H1 (cell line): Measurements from ENCODE around the gene DCTN2. TPM values are rescaled to one million over a fixed set of nuclear protein-coding genes. Genes with fewer than 3 reads are reported as not detected.

Source experiments
- CTCF ChIA-PET: fragments of 300-600 bp; sonication (Branson Sonifier 250); formaldehyde crosslinking; loops from one replicate; lab custom pipeline; 2021; ENCODE audit not compliant: partially characterized antibody; lab: Charles Lee
- POLR2A ChIA-PET: fragments of 300-600 bp; sonication (Branson Sonifier 250); formaldehyde crosslinking; loops from one replicate; lab custom pipeline; 2021; ENCODE audit warnings: inconsistent platforms; ENCODE audit not compliant: partially characterized antibody; lab: Charles Lee
- DNase-seq, 2 experiments: peaks; one replicate each; pipeline versions ENCODE4 v3.0.0 to v3.0.0-alpha.2; 2010 to 2022; ENCODE audit warnings: low spot score in 2 of 2, low read depth in 1 of 2, mixed read lengths in 1 of 2
- FAIRE-seq: peaks from 2 replicates; lab custom pipeline; 2011; peaks lifted over from hg19 to GRCh38; lab: Jason Lieb, UNC
- H2AFZ ChIP-seq: 2 replicates; pipeline ENCODE4 v1.8.1; 2012; ENCODE audit warnings: low read length, inconsistent platforms
- H2AK5ac ChIP-seq: 2 replicates; pipeline ENCODE4 v1.6.1; 2013; ENCODE audit warnings: low read depth, low read length
- H2BK120ac ChIP-seq: replicated peaks from 2 replicates; pipeline ENCODE3; 2013; ENCODE audit warnings: low read depth, low read length, inconsistent platforms
- H2BK12ac ChIP-seq: 2 replicates; pipeline ENCODE4 v1.6.1; 2013; ENCODE audit warnings: low read depth, low read length
- H2BK15ac ChIP-seq: 2 replicates; pipeline ENCODE4 v1.6.1; 2013; ENCODE audit warnings: low read length
- H2BK20ac ChIP-seq: 2 replicates; pipeline ENCODE4 v1.6.1; 2013; ENCODE audit warnings: low read length
- H2BK5ac ChIP-seq: 2 replicates; pipeline ENCODE4 v1.6.1; 2013; ENCODE audit warnings: low read depth, low read length
- H3K14ac ChIP-seq: 2 replicates; pipeline ENCODE4 v1.6.1; 2013; ENCODE audit warnings: inconsistent platforms; ENCODE audit not compliant: insufficient read length
- H3K18ac ChIP-seq: 2 replicates; pipeline ENCODE4 v1.6.1; 2013; ENCODE audit warnings: low read length; ENCODE audit errors: extremely low read depth
- H3K23ac ChIP-seq: 2 replicates; pipeline ENCODE4 v1.6.1; 2013; ENCODE audit warnings: inconsistent platforms; ENCODE audit not compliant: insufficient read length
- H3K23me2 ChIP-seq: 2 replicates; pipeline ENCODE4 v1.6.1; 2013; ENCODE audit warnings: low read depth, low read length
- H3K27ac ChIP-seq: 2 replicates; pipeline ENCODE4 v1.6.1; 2011; ENCODE audit warnings: low read depth, low read length, inconsistent platforms
- H3K27me3 ChIP-seq, 4 experiments: replicated peaks in 1 of 4; 1 replicate in 1 of 4; 2 replicates in 3 of 4; pipeline versions ENCODE4 v1.6.1 to v1.8.1; 2011 to 2013; ENCODE audit warnings: low read length in 3 of 4, mild to moderate bottlenecking in 3 of 4, inconsistent platforms in 2 of 4, mixed read lengths in 2 of 4, moderate library complexity in 1 of 4; ENCODE audit not compliant: control insufficient read depth in 3 of 4, insufficient read depth in 3 of 4; ENCODE audit errors: extremely low read depth in 1 of 4
- H3K36me3 ChIP-seq, 4 experiments: 2 replicates each; pipeline versions ENCODE4 v1.6.1 to v1.8.1; 2011 to 2013; ENCODE audit warnings: mild to moderate bottlenecking in 4 of 4, low read length in 3 of 4, moderate library complexity in 2 of 4, control low read depth in 1 of 4, inconsistent platforms in 1 of 4; ENCODE audit not compliant: insufficient read depth in 4 of 4, control insufficient read depth in 2 of 4
- H3K4ac ChIP-seq: replicated peaks from 2 replicates; pipeline ENCODE3; 2013; ENCODE audit warnings: low read length, low read depth, mixed read lengths, inconsistent platforms; ENCODE audit not compliant: insufficient read length
- H3K4me1 ChIP-seq, 4 experiments: replicated peaks in 1 of 4; 1 replicate in 1 of 4; 2 replicates in 3 of 4; pipeline versions ENCODE4 v1.6.1 to v1.8.1; 2011 to 2013; ENCODE audit warnings: low read length in 3 of 4, inconsistent platforms in 2 of 4, mixed read lengths in 1 of 4; ENCODE audit not compliant: insufficient read depth in 4 of 4, control insufficient read depth in 3 of 4
- H3K4me2 ChIP-seq, 2 experiments: 2 replicates each; pipeline versions ENCODE4 v1.6.1 to v1.8.1; 2011 to 2013; ENCODE audit warnings: low read depth in 2 of 2, low read length in 2 of 2, control low read depth in 1 of 2, inconsistent platforms in 1 of 2, mild to moderate bottlenecking in 1 of 2; ENCODE audit not compliant: insufficient read depth in 1 of 2
- H3K4me3 ChIP-seq, 4 experiments: fragments of 200-600, 300-600 bp in 1 of 4; sonication (generic), shearing (Covaris generic), sonication (Bioruptor Twin) in 1 of 4; 2 replicates each; pipeline versions ENCODE4 v1.5.1 to v1.8.1; 2011 to 2016; ENCODE audit warnings: low read length in 4 of 4, low read depth in 3 of 4, control low read depth in 2 of 4, inconsistent platforms in 2 of 4, mild to moderate bottlenecking in 2 of 4, mixed read lengths in 1 of 4, moderate library complexity in 1 of 4; ENCODE audit not compliant: insufficient read depth in 2 of 4; ENCODE audit errors: extremely low read depth in 1 of 4
- H3K56ac ChIP-seq: replicated peaks from 2 replicates; pipeline ENCODE3; 2013; ENCODE audit warnings: low read depth, mild to moderate bottlenecking, mixed read lengths, low read length, inconsistent platforms; ENCODE audit not compliant: insufficient read length
- H3K79me1 ChIP-seq: 2 replicates; pipeline ENCODE4 v1.6.1; 2013; ENCODE audit warnings: low read depth, low read length, control low read depth
- H3K79me2 ChIP-seq, 2 experiments: 2 replicates each; pipeline versions ENCODE4 v1.6.1 to v1.8.1; 2012 to 2013; ENCODE audit warnings: low read length in 2 of 2, mild to moderate bottlenecking in 2 of 2, inconsistent platforms in 1 of 2; ENCODE audit not compliant: insufficient read depth in 2 of 2, control insufficient read depth in 1 of 2
- H3K9ac ChIP-seq, 4 experiments: replicated peaks in 1 of 4; 1 replicate in 1 of 4; 2 replicates in 3 of 4; pipeline versions ENCODE4 v1.6.1 to v1.8.1; 2011 to 2013; ENCODE audit warnings: low read depth in 3 of 4, low read length in 3 of 4, control low read depth in 2 of 4, mild to moderate bottlenecking in 2 of 4, moderate library complexity in 2 of 4, inconsistent platforms in 1 of 4; ENCODE audit errors: extremely low read depth in 1 of 4
- H3K9me3 ChIP-seq, 2 experiments: 2 replicates each; pipeline versions ENCODE4 v1.6.1 to v1.8.1; 2012 to 2013; ENCODE audit warnings: mild to moderate bottlenecking in 2 of 2, moderate library complexity in 2 of 2, control low read depth in 1 of 2, inconsistent platforms in 1 of 2, low read depth in 1 of 2, low read length in 1 of 2, mixed read lengths in 1 of 2; ENCODE audit not compliant: insufficient read depth in 2 of 2
- H4K20me1 ChIP-seq, 2 experiments: replicated peaks in 1 of 2; 2 replicates each; pipeline versions ENCODE3 to v1.8.1; 2011 to 2013; ENCODE audit warnings: inconsistent platforms in 2 of 2, low read length in 2 of 2, mild to moderate bottlenecking in 1 of 2; ENCODE audit not compliant: insufficient read depth in 2 of 2, control insufficient read depth in 1 of 2
- H4K5ac ChIP-seq: 2 replicates; pipeline ENCODE4 v1.6.1; 2013; ENCODE audit warnings: low read length, low read depth, mixed read lengths, inconsistent platforms; ENCODE audit not compliant: insufficient read length
- H4K8ac ChIP-seq: 2 replicates; pipeline ENCODE4 v1.8.0; 2013; ENCODE audit warnings: mild to moderate bottlenecking, moderate library complexity, low read length, inconsistent platforms; ENCODE audit not compliant: insufficient read depth; ENCODE audit errors: extremely low read depth
- H4K91ac ChIP-seq: replicated peaks from 2 replicates; pipeline ENCODE3; 2013; ENCODE audit warnings: low read length, mixed read lengths, inconsistent platforms; ENCODE audit not compliant: insufficient read length
- BACH1 ChIP-seq: IDR thresholded peaks from 2 replicates; pipeline ENCODE4 v1.6.1; 2012; ENCODE audit warnings: low read length, improper control_type of control experiment
- BCL11A ChIP-seq, 2 experiments: IDR thresholded peaks; one replicate each; pipeline ENCODE4 v1.6.1; 2011; ENCODE audit warnings: low read depth in 2 of 2, low read length in 2 of 2, mild to moderate bottlenecking in 2 of 2
- GTF2F1 ChIP-seq: IDR thresholded peaks from 2 replicates; pipeline ENCODE4 v1.6.1; 2012; ENCODE audit warnings: low read depth, low read length, improper control_type of control experiment, borderline replicate concordance
- HDAC6 ChIP-seq: IDR thresholded peaks from one replicate; pipeline ENCODE4 v1.7.1; 2012; ENCODE audit warnings: low read depth, mild to moderate bottlenecking, inconsistent platforms, low read length, moderate library complexity
- NANOG ChIP-seq: IDR thresholded peaks from 2 replicates; pipeline ENCODE4 v1.6.1; 2011; ENCODE audit warnings: low read length, low read depth, mild to moderate bottlenecking, inconsistent platforms; ENCODE audit not compliant: insufficient read depth, poor library complexity, severe bottlenecking
- NRF1 ChIP-seq: IDR thresholded peaks from 2 replicates; pipeline ENCODE4 v1.6.1; 2011; ENCODE audit warnings: mild to moderate bottlenecking, low read depth, low read length, improper control_type of control experiment
- POU5F1 ChIP-seq: IDR thresholded peaks from 2 replicates; pipeline ENCODE4 v1.6.1; 2011; ENCODE audit warnings: low read depth, mild to moderate bottlenecking, low read length, moderate library complexity
- RFX5 ChIP-seq: IDR thresholded peaks from 2 replicates; pipeline ENCODE4 v1.6.1; 2011; ENCODE audit warnings: low read depth, low read length, improper control_type of control experiment, borderline replicate concordance
- SP1 ChIP-seq: IDR thresholded peaks from 2 replicates; pipeline ENCODE4 v1.6.1; 2011; ENCODE audit warnings: low read depth, low read length
- SUZ12 ChIP-seq: fragments of 200-600 bp; sonication (generic); IDR thresholded peaks from 2 replicates; pipeline ENCODE4 v1.6.1; 2012; ENCODE audit warnings: mild to moderate bottlenecking, inconsistent platforms, low read length, moderate library complexity, mixed read lengths
- USF2 ChIP-seq: IDR thresholded peaks from 2 replicates; pipeline ENCODE4 v1.6.1; 2011; ENCODE audit warnings: low read length, improper control_type of control experiment
- ZNF274 ChIP-seq: IDR thresholded peaks from 2 replicates; pipeline ENCODE4 v1.7.0; 2012; ENCODE audit warnings: low read length, borderline replicate concordance; ENCODE audit errors: extremely low read depth
- WGBS, 2 experiments: shearing (Covaris generic) in 1 of 2; methylation state at CpG; one replicate each; pipeline versions ENCODE4 v1.1.6 to v1.1.7; 2013 to 2015; ENCODE audit warnings: low lambda C conversion rate in 2 of 2, mixed read lengths in 2 of 2, inconsistent platforms in 1 of 2, low coverage in 1 of 2, missing lambda C conversion rate in 1 of 2; ENCODE audit not compliant: insufficient replicate concordance in 2 of 2, insufficient coverage in 1 of 2, insufficient read length in 1 of 2; ENCODE audit errors: extremely low coverage in 1 of 2, missing lambda C conversion rate in 1 of 2; 5-methylcytosine and 5-hydroxymethylcytosine counted together
- polyA plus RNA-seq, 7 experiments: library from polyadenylated mRNA; depleted of rRNA in 3 of 7; stranded (reverse) in 5 of 7; unstranded in 2 of 7; fragments of >200 nt in 5 of 7; fragments of 200-250 nt in 2 of 7; gene quantifications; 1 replicate in 5 of 7; 2 replicates in 1 of 7; 4 replicates in 1 of 7; pipeline versions ENCODE4 v1.2.1 to v1.2.3, GENCODE V29; 2011 to 2013; ENCODE audit warnings: missing spikeins in 2 of 7, mixed read lengths in 2 of 7
- total RNA-seq: library from RNA; stranded (reverse); fragmentation: NEBNext Ultra II Directional; extraction: Animal tissue kit (Norgen Biotek cat#: 25700); gene quantifications from 2 replicates; pipeline ENCODE4 v1.2.1, GENCODE V29; 2021

DCTN2 gene
- total and polyA plus RNA-seq, 2 of the 8 experiments (the other 6 are each of a cell fraction or from before 2014, with no cell fraction given), result 90.3 to 91.9 TPM

- POLR2A ChIA-PET, result interaction anchor here (1.6 kb wide), 1 partner anchor 58 kb away, joined by 4 read pairs; the partner anchor contains the start of gene DDIT3
- H3K4me1 ChIP-seq, result no peaks in the 10 kb centered on the region
- no peak for TF ChIP-seq NANOG
- TF ChIP-seq SP1, result no peak
- TF ChIP-seq SUZ12, result no peak
- no peak for TF ChIP-seq NRF1
- TF ChIP-seq ZNF274, result no peak
- no peak for TF ChIP-seq POU5F1
- no peak for TF ChIP-seq BCL11A (IDR thresholded peaks at IDR 0.05; ENCODE audit: low read depth in 2 of 2, low read length in 2 of 2)
- no peak for TF ChIP-seq GTF2F1
- TF ChIP-seq HDAC6, result no peak
- TF ChIP-seq BACH1, result no peak
- TF ChIP-seq USF2, result no peak
- TF ChIP-seq RFX5, result no peak
Measured at GRCh38 chr12:57577981-57578758, 31.2 kb upstream of the DCTN2 start.

More at GRCh38 chr12:57577981-57578758, 31.2 kb upstream of the DCTN2 start:
- Histone ChIP-seq H3K4me3 (no peak overlapping the region), H3K4ac (no peak overlapping the region), H3K9ac (no peak overlapping the region), H3K18ac (no peak overlapping the region), H3K79me2 (no peaks in the 10 kb centered on the region), H3K14ac (no peak overlapping the region), H4K5ac (no peak overlapping the region), H4K91ac (no peak overlapping the region), H3K36me3 (peaks cover 20 to 64% (median 47%) of the 10 kb centered on the region in 4 experiments), H4K8ac (no peak overlapping the region), H4K20me1 (peaks cover 4 to 10% of the 10 kb centered on the region in 2 experiments), H2BK5ac (no peak overlapping the region), H3K27ac (no peak overlapping the region), H2BK120ac (no peak overlapping the region), H2BK12ac (no peak overlapping the region), H3K4me2 (no peak overlapping the region), H2BK15ac (no peak overlapping the region), H2AFZ (no peak overlapping the region), H2BK20ac (no peak overlapping the region), H2AK5ac (no peak overlapping the region), H3K79me1 (no peaks in the 10 kb centered on the region), H3K27me3 (no peaks in the 10 kb centered on the region), H3K9me3 (no peaks in the 10 kb centered on the region), H3K23me2 (no peaks in the 10 kb centered on the region), H3K23ac (no peak overlapping the region), H3K56ac (no peak overlapping the region)
- FAIRE-seq (no peak), DNase-seq (no peak)
- CTCF ChIA-PET, result interaction anchor here (0.8 to 5.0 kb wide), 2 partner anchors 43 to 59 kb away, joined by 3 to 28 read pairs; no protein-coding TSS in a partner anchor
- 89% methylated on average over 12 of the region's 12 CpGs; no CpG with 5 or more reads in 1 of the 2 experiments for WGBS, 2 experiments
